Measurements from ENCODE around the gene UNC13A. TPM values are rescaled to one million over a fixed set of nuclear protein-coding genes. Genes with fewer than 3 reads are reported as not detected.
A peak's percentile ranks its signal among the peaks of the same experiment; 100 is the strongest.

Gene UNC13A
- total RNA-seq, 1 experiment from 2014 or later: 41.1 TPM

- TF ChIP-seq PRDM15 (CRISPR knock-in tag; IDR thresholded peaks at IDR 0.05) (no peak), ZNF512 (CRISPR knock-in tag; IDR thresholded peaks at IDR 0.05; ENCODE audit: borderline replicate concordance) (no peak), AR (CRISPR knock-in tag; IDR thresholded peaks at IDR 0.05) (no peak), TP53 (CRISPR knock-in tag; IDR thresholded peaks at IDR 0.05) (no peak), ZNF219 (CRISPR knock-in tag; IDR thresholded peaks at IDR 0.05; ENCODE audit: borderline replicate concordance) (no peak)
Observed at GRCh38 chr19:17679526-17680229, 8.5 kb downstream of the UNC13A start (continued).

GRCh38 chr19:17678836-17679235 lies 9.3 kb downstream of the UNC13A start:
- H3K27ac Mint-ChIP-seq: peak overlapping the region; percentile 31; the same call in 1 of the 2 replicates
- DNase-seq (ENCODE audit: low spot score) (no peak), ATAC-seq (no peak)
- peaks cover 38% of the 10 kb centered on the region for H3K4me1 Mint-ChIP-seq
- TF ChIP-seq ZNF232 (CRISPR knock-in tag; IDR thresholded peaks at IDR 0.05) (no peak), GRHL2 (CRISPR knock-in tag; IDR thresholded peaks at IDR 0.05; ENCODE audit: insufficient replicate concordance, severe bottlenecking) (no peak), NR1H2 (CRISPR knock-in tag; IDR thresholded peaks at IDR 0.05) (no peak), ZNF121 (CRISPR knock-in tag; IDR thresholded peaks at IDR 0.05) (peak; percentile 93), TEAD4 (CRISPR knock-in tag; IDR thresholded peaks at IDR 0.05) (no peak), FOXK1 (CRISPR knock-in tag; IDR thresholded peaks at IDR 0.05) (no peak), NFYB (CRISPR knock-in tag; conservative IDR thresholded peaks at IDR 0.05; ENCODE audit: low read depth) (no peak)
- no peaks in the 10 kb centered on the region; the same call in 1 of the 2 replicates for H3K36me3 Mint-ChIP-seq
- H3K27me3 Mint-ChIP-seq (ENCODE audit: low read depth): no peaks in the 10 kb centered on the region
- peak overlapping the region; percentile 4; the same call in 1 of the 2 replicates for H3K4me3 Mint-ChIP-seq
- H3K9me3 Mint-ChIP-seq: no peaks in the 10 kb centered on the region
- POLR2A ChIA-PET: interaction anchor here (0.5 kb wide), 1 partner anchor 256 kb away, joined by 4 read pairs; no protein-coding TSS in a partner anchor
- CTCF ChIA-PET: interaction anchor here (0.6 to 2.9 kb wide), 6 partner anchors 10 to 88 kb away, joined by 3 to 11 read pairs (median 4); partner anchors contain the start of gene MAP1S

- H3K27me3 Mint-ChIP-seq (ENCODE audit: low read depth): no peaks in the 10 kb centered on the region
- ATAC-seq (no peak), DNase-seq (ENCODE audit: low spot score) (peak; percentile 45)
- ChIA-PET POLR2A (no interaction called here), CTCF (interaction anchor here (0.6 to 2.9 kb wide), 12 partner anchors 9 to 557 kb away, joined by 3 to 11 read pairs (median 4); no protein-coding TSS in a partner anchor)
- peaks cover 8% of the 10 kb centered on the region for H3K36me3 Mint-ChIP-seq
- H3K4me3 Mint-ChIP-seq: no peak overlapping the region
- peaks cover 4% of the 10 kb centered on the region for H3K9me3 Mint-ChIP-seq
- H3K4me1 Mint-ChIP-seq: peaks cover 34% of the 10 kb centered on the region
- no peak overlapping the region for H3K27ac Mint-ChIP-seq
- TF ChIP-seq IRF2 (CRISPR knock-in tag; IDR thresholded peaks at IDR 0.05; ENCODE audit: borderline replicate concordance, low read depth) (no peak), TP53 (CRISPR knock-in tag; IDR thresholded peaks at IDR 0.05) (no peak), ZBTB21 (CRISPR knock-in tag; IDR thresholded peaks at IDR 0.05; ENCODE audit: borderline replicate concordance) (no peak), ZSCAN18 (CRISPR knock-in tag; IDR thresholded peaks at IDR 0.05) (no peak), ZNF532 (CRISPR knock-in tag; IDR thresholded peaks at IDR 0.05; ENCODE audit: borderline replicate concordance) (no peak)
Observed at GRCh38 chr19:17677002-17677401, 11.2 kb downstream of the UNC13A start.

Measured in WTC11 (cell line).